ENCODE measurements around the gene KLF13. TPM values are rescaled to one million over a fixed set of nuclear protein-coding genes. Genes with fewer than 3 reads are reported as not detected.

Gene KLF13
- total RNA-seq, 4 donors from 2014 or later = 18.3 to 50.2 (median 32.9) TPM

DNA sequence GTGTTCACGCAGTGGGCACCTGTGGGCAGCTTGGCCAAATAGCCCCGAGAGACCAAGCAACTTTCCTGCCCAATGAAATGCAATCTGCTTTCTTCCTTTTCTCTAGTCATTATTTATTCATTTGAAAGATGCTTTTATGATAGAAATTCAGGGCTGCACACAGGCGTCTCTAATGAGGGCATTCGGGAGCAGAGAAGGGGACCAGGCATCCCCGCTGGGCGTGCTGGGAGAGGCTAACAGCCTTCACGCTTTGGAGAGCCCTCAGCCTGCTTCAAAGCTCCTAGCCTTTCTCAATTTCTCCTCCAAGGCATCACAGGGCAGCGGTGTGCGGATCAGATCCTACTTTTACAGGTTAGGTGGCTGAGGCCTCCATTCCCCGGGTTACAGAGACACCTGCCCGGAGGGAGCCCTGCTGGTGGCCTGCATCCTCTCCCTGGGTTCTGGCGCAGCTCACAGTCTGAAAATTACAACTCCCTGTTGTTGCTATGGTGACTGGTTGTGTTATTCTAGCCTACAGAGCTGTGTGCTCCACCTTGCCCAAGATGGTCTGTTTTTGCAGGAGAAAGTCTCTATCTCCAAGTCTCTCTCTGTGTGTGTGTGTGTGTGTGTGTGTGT is 21.8 kb upstream of the KLF13 start:
- no peaks in the 10 kb centered on the region for H3K9me3 ChIP-seq
- intact Hi-C loops (cut with DNase I; ENCODE audit: low total_unique reads) (no loop called here), in situ Hi-C loops (cut with MboI; ENCODE audit: low sequenced_read_pairs in 4 of 4) (loop anchor here in 1 of 4 donors (25.0 kb wide), 1 partner anchor 132 kb away; no protein-coding TSS in a partner anchor)
- no peak for ATAC-seq
- H3K36me3 ChIP-seq = no peaks in the 10 kb centered on the region
- no peak overlapping the region for H3K27ac ChIP-seq
- H3K27me3 ChIP-seq = peaks cover 0 to 4% (median 3%) of the 10 kb centered on the region in 3 donors
- H3K4me3 ChIP-seq = no peak overlapping the region
- peak in 1 of 2 donors; percentile 6 for DNase-seq
- TF ChIP-seq, protein P1, sequence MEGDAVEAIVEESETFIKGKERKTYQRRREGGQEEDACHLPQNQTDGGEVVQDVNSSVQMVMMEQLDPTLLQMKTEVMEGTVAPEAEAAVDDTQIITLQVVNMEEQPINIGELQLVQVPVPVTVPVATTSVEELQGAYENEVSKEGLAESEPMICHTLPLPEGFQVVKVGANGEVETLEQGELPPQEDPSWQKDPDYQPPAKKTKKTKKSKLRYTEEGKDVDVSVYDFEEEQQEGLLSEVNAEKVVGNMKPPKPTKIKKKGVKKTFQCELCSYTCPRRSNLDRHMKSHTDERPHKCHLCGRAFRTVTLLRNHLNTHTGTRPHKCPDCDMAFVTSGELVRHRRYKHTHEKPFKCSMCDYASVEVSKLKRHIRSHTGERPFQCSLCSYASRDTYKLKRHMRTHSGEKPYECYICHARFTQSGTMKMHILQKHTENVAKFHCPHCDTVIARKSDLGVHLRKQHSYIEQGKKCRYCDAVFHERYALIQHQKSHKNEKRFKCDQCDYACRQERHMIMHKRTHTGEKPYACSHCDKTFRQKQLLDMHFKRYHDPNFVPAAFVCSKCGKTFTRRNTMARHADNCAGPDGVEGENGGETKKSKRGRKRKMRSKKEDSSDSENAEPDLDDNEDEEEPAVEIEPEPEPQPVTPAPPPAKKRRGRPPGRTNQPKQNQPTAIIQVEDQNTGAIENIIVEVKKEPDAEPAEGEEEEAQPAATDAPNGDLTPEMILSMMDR (IDR thresholded peaks at IDR 0.05 in 4 of 5, conservative IDR thresholded peaks at IDR 0.05 in 1 of 5) = no peak
- no peak for TF ChIP-seq POLR2A (IDR thresholded peaks at IDR 0.05)
- peaks cover 6 to 10% of the 10 kb centered on the region in 2 donors for H3K4me1 ChIP-seq

DNA sequence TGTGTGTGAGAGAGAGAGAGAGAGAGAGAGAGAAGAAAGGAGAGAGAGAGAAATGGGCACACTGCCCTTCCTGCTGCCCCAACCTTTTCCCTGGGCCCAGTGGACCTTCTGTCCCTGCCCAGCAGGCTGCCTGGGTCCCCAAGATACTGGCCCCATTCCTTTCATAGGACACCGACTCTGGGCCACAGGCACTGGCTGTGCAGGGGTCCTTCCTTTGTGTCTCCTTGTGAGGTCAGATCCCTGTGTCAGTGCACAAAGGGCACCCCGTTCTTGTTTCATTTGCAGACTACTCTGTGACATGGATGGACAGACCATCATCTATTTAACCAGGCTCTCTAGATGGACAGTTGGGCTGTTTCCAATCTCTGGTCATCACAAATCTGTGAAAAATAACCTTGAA is 21.3 kb upstream of the KLF13 start:
- intact Hi-C loops (cut with DNase I; ENCODE audit: low total_unique reads) = no loop called here
- Histone ChIP-seq H3K36me3 (no peaks in the 10 kb centered on the region), H3K27ac (no peak overlapping the region), H3K27me3 (peaks cover 0 to 4% (median 3%) of the 10 kb centered on the region in 3 donors), H3K9me3 (no peaks in the 10 kb centered on the region), H3K4me1 (peaks cover 6 to 10% of the 10 kb centered on the region in 2 donors), H3K4me3 (no peak overlapping the region)
- TF ChIP-seq, protein P1 (IDR thresholded peaks at IDR 0.05 in 4 of 5, conservative IDR thresholded peaks at IDR 0.05 in 1 of 5) = no peak
- TF ChIP-seq POLR2A (IDR thresholded peaks at IDR 0.05) = no peak
- DNase-seq (no peak), ATAC-seq (no peak)
- in situ Hi-C loops (cut with MboI; ENCODE audit: low sequenced_read_pairs in 4 of 4) = loop anchor here in 1 of 4 donors (25.0 kb wide), 1 partner anchor 132 kb away; no protein-coding TSS in a partner anchor

DNA sequence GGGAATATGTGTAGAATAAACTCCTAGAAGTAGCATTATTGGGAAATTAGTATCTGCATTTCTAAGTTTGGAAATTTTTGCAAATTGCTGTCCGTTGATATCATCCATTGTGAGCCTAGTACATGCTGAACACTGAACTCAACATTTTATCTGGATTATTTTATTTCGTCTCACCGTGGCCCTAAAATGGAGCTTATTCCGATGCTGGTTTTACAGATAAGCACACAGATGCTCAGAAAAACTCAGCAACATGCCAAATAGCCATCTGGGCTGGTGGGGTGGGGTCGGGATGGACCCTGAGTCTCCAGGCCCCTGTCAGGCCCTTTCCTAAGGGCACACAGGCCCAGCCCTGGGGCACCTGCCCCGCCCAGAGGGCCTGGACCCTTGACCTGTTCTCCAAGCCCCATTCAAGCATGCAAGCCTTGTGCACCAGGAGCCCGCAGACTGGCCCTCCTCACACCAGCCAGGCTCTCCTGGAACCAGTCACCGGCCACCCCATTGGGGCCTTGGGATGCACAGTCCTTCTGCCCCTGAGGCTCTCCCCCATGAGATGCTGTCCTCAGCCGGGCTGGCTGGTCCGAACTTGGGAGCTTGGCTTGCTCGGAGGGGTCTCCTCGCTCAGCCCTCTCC is 20.7 kb upstream of the KLF13 start:
- TF ChIP-seq, protein P1 (IDR thresholded peaks at IDR 0.05 in 4 of 5, conservative IDR thresholded peaks at IDR 0.05 in 1 of 5) = no peak
- no peak for TF ChIP-seq POLR2A (IDR thresholded peaks at IDR 0.05)
- no peak overlapping the region for H3K27ac ChIP-seq
- DNase-seq (peak in 1 of 2 donors; percentile 6), ATAC-seq (no peak)
- H3K27me3 ChIP-seq = peaks cover 0 to 4% (median 3%) of the 10 kb centered on the region in 3 donors
- intact Hi-C loops (cut with DNase I; ENCODE audit: low total_unique reads) = no loop called here
- in situ Hi-C loops (cut with MboI; ENCODE audit: low sequenced_read_pairs in 4 of 4) = loop anchor here in 1 of 4 donors (25.0 kb wide), 1 partner anchor 131 kb away; no protein-coding TSS in a partner anchor
- H3K4me3 ChIP-seq = no peak overlapping the region
- no peaks in the 10 kb centered on the region for H3K36me3 ChIP-seq
- H3K9me3 ChIP-seq = no peaks in the 10 kb centered on the region
- H3K4me1 ChIP-seq = peaks cover 4 to 10% of the 10 kb centered on the region in 2 donors

DNA sequence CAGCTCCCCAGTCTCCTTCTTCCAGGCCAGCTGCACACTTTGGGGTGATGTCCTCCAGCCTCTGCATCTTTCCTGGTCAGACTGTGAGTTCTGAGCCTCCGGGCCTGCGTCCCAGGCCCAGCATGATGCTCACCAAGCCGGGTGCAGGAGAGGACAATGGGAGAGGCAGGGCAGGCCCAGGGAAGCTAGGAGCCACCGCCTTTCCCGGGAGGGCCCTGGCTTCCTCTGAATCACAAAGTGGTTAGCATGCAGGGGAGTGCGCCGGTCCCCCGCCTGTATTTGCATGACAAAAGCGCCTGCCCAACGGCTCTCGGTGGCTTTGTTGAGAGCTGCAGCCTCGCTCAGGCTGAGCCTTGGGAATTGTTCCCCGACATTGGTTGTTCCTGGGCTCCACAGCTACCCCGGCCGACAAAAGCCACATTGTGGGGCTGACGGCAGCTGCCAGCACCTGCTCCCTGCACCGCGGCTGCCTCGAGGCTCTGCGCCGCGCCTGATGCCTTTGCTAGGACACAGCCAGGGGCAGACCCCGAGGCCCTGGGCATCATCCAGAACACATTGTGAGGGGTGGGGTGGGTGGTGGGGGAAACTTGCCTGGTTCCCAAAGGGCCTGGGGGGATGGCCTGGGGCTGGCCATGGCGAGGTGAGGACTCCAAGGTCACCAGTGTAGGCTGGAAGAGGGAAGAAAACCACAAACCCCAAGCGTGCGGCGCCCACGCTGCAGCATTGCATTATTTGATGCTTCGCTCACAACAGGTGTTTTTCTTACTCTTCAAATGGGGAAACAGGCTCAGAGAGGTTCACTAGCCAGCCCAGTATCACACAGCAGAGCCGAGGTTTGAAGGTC is 20.0 kb upstream of the KLF13 start:
- Histone ChIP-seq H3K36me3 (no peaks in the 10 kb centered on the region), H3K4me3 (no peak overlapping the region), H3K27ac (no peak overlapping the region), H3K4me1 (peaks cover 0 to 4% of the 10 kb centered on the region in 2 donors), H3K9me3 (no peaks in the 10 kb centered on the region), H3K27me3 (peaks cover 0 to 4% (median 3%) of the 10 kb centered on the region in 3 donors)
- ATAC-seq (no peak), DNase-seq (peak in 1 of 2 donors; percentile 10)
- TF ChIP-seq POLR2A (IDR thresholded peaks at IDR 0.05) = no peak
- TF ChIP-seq, protein P1 (IDR thresholded peaks at IDR 0.05 in 4 of 5, conservative IDR thresholded peaks at IDR 0.05 in 1 of 5) = no peak
- intact Hi-C loops (cut with DNase I; ENCODE audit: low total_unique reads) (no loop called here), in situ Hi-C loops (cut with MboI; ENCODE audit: low sequenced_read_pairs in 4 of 4) (loop anchor here in 1 of 4 donors (25.0 kb wide), 1 partner anchor 131 kb away; no protein-coding TSS in a partner anchor)
